Breast epithelium (tissue), 4 donors: ENCODE measurements around the gene TRPM2. TPM values are rescaled to one million over a fixed set of nuclear protein-coding genes. Genes with fewer than 3 reads are reported as not detected.
A peak's percentile ranks its signal among the peaks of the same experiment; 100 is the strongest.

Experiments used
- DNase-seq, 2 donors: peaks; one replicate each; pipeline ENCODE4 v3.0.0-alpha.2; 2019; ENCODE audit warnings: low spot score in 2 of 2
- H3K27ac ChIP-seq, 2 donors: fragments of 200-600 bp; sonication (generic) in 1 of 2; one replicate each; pipeline ENCODE4 v1.5.1; 2016 to 2019; ENCODE audit warnings: mild to moderate bottlenecking in 1 of 2
- H3K27me3 ChIP-seq, 2 donors: fragments of 200-600 bp; sonication (generic) in 1 of 2; one replicate each; pipeline versions ENCODE4 v1.5.1 to v1.6.0; 2017 to 2019; ENCODE audit warnings: control low read depth in 1 of 2, mild to moderate bottlenecking in 1 of 2
- H3K36me3 ChIP-seq: fragments of 200-600 bp; one replicate; pipeline ENCODE4 v1.5.1; 2019
- H3K4me1 ChIP-seq, 2 donors: fragments of 200-600 bp; sonication (generic); one replicate each; pipeline ENCODE4 v1.5.1; 2016 to 2019; ENCODE audit warnings: control low read depth in 1 of 2
- H3K4me3 ChIP-seq, 3 donors: fragments of 200-600 bp; sonication (generic); 1 replicate in 2 of 3; 2 replicates in 1 of 3; pipeline ENCODE4 v1.5.1; 2016 to 2019; ENCODE audit warnings: mild to moderate bottlenecking in 3 of 3, moderate library complexity in 2 of 3
- H3K9me3 ChIP-seq, 2 donors: fragments of 200-600 bp; sonication (generic) in 1 of 2; one replicate each; pipeline ENCODE4 v1.5.1; 2016 to 2019; ENCODE audit warnings: control low read depth in 1 of 2
- CTCF ChIP-seq, 3 donors: fragments of 450-650 bp; IDR thresholded peaks; one replicate each; pipeline ENCODE4 v1.5.1; 2016 to 2017; ENCODE audit warnings: antibody characterized with exemption in 3 of 3, mild to moderate bottlenecking in 3 of 3, moderate library complexity in 3 of 3
- POLR2A ChIP-seq: fragments of 450-650 bp; IDR thresholded peaks from one replicate; pipeline ENCODE4 v1.6.1; 2016; ENCODE audit warnings: antibody characterized with exemption, mild to moderate bottlenecking, moderate library complexity
- POLR2AphosphoS5 ChIP-seq, 3 donors: sonication (generic); formaldehyde crosslinking; IDR thresholded peaks; one replicate each; pipeline ENCODE4 v1.6.1; 2017; ENCODE audit warnings: antibody characterized with exemption in 3 of 3
- intact Hi-C: fragments of 100-400 bp; cut with DNase I; formaldehyde crosslinking; loops from one replicate; pipeline ENCODE4 v1.15.1; 2023; ENCODE audit warnings: low total_unique reads
- total RNA-seq, 3 donors: library from RNA; depleted of rRNA; stranded (reverse); fragments of >200 nt; gene quantifications; one replicate each; pipeline ENCODE4 v1.1.0, GENCODE V29; 2016

Gene TRPM2
- total RNA-seq, 3 donors from 2014 or later: 4.3 to 7.9 (median 7.2) TPM

GRCh38 chr21:44434568-44434925 lies 81.1 kb downstream of the TRPM2 start:
- Histone ChIP-seq H3K36me3 (no peaks in the 10 kb centered on the region), H3K4me1 (no peaks in the 10 kb centered on the region), H3K9me3 (peaks cover 5 to 6% of the 10 kb centered on the region in 2 donors), H3K27ac (no peak overlapping the region), H3K4me3 (no peak overlapping the region), H3K27me3 (peaks cover 0 to 4% of the 10 kb centered on the region in 2 donors)
- TF ChIP-seq CTCF (IDR thresholded peaks at IDR 0.05) (no peak), POLR2A (no peak), POLR2AphosphoS5 (IDR thresholded peaks at IDR 0.05) (no peak)
- intact Hi-C loops: no loop called here
- DNase-seq: no peak

GRCh38 chr21:44434936-44435635 lies 81.7 kb downstream of the TRPM2 start:
- Histone ChIP-seq H3K4me1 (no peaks in the 10 kb centered on the region), H3K9me3 (peaks cover 0 to under 1% of the 10 kb centered on the region in 2 donors), H3K27me3 (peaks cover 0 to 4% of the 10 kb centered on the region in 2 donors), H3K36me3 (no peaks in the 10 kb centered on the region), H3K27ac (no peak overlapping the region), H3K4me3 (no peak overlapping the region)
- intact Hi-C loops: no loop called here
- TF ChIP-seq CTCF (IDR thresholded peaks at IDR 0.05): no peak
- TF ChIP-seq POLR2AphosphoS5 (IDR thresholded peaks at IDR 0.05): no peak
- TF ChIP-seq POLR2A: no peak
- DNase-seq: peak in 1 of 2 donors; percentile 45

- Histone ChIP-seq H3K27ac (no peak overlapping the region), H3K4me1 (no peaks in the 10 kb centered on the region), H3K4me3 (no peak overlapping the region), H3K36me3 (no peaks in the 10 kb centered on the region), H3K9me3 (no peaks in the 10 kb centered on the region), H3K27me3 (peaks cover 0 to 4% of the 10 kb centered on the region in 2 donors)
- intact Hi-C loops: no loop called here
- DNase-seq: peak in 1 of 2 donors; percentile 43
- no peak for TF ChIP-seq POLR2A
- no peak for TF ChIP-seq POLR2AphosphoS5 (IDR thresholded peaks at IDR 0.05)
- TF ChIP-seq CTCF (IDR thresholded peaks at IDR 0.05): no peak
Observed at GRCh38 chr21:44436111-44436611, 82.7 kb downstream of the TRPM2 start.

GRCh38 chr21:44436958-44437357 lies 83.5 kb downstream of the TRPM2 start:
- H3K4me3 ChIP-seq: no peak overlapping the region
- intact Hi-C loops: no loop called here
- no peaks in the 10 kb centered on the region for H3K36me3 ChIP-seq
- no peaks in the 10 kb centered on the region for H3K9me3 ChIP-seq
- TF ChIP-seq POLR2A (no peak), POLR2AphosphoS5 (IDR thresholded peaks at IDR 0.05) (no peak), CTCF (IDR thresholded peaks at IDR 0.05) (no peak)
- no peaks in the 10 kb centered on the region for H3K4me1 ChIP-seq
- H3K27ac ChIP-seq: no peak overlapping the region
- peaks cover 0 to 4% of the 10 kb centered on the region in 2 donors for H3K27me3 ChIP-seq
- no peak for DNase-seq

GRCh38 chr21:44437371-44437695 lies 83.9 kb downstream of the TRPM2 start:
- H3K27me3 ChIP-seq: peaks cover 0 to 4% of the 10 kb centered on the region in 2 donors
- intact Hi-C loops: no loop called here
- H3K4me1 ChIP-seq: no peaks in the 10 kb centered on the region
- H3K9me3 ChIP-seq: no peaks in the 10 kb centered on the region
- no peak overlapping the region for H3K4me3 ChIP-seq
- H3K27ac ChIP-seq: no peak overlapping the region
- no peak for TF ChIP-seq POLR2AphosphoS5 (IDR thresholded peaks at IDR 0.05)
- no peak for TF ChIP-seq POLR2A
- no peak for TF ChIP-seq CTCF (IDR thresholded peaks at IDR 0.05)
- H3K36me3 ChIP-seq: no peaks in the 10 kb centered on the region
- no peak for DNase-seq
